Stimulated activated naive CD8-positive, alpha-beta T cell treated with anti-CD3 and anti-CD28 coated beads, Interleukin-15, Interleukin-2, amounts not matched to agents 100 ng/mL and 50 ng/mL, for 24 hours (primary cell): ENCODE results near the gene TPST1.
"Not testable (repeated sequence)": the region's sequence is repeated elsewhere in the genome, so short reads cannot be mapped to it uniquely, and the experiment has no call there.

Experiments used
- H3K27ac Mint-ChIP-seq: one replicate; pipeline ENCODE4 v1.8.0; 2021; ENCODE audit warnings: mild to moderate bottlenecking, mixed read lengths
- H3K27me3 Mint-ChIP-seq: one replicate; pipeline ENCODE4 v1.8.0; 2021; ENCODE audit warnings: mixed read lengths
- H3K36me3 Mint-ChIP-seq: one replicate; pipeline ENCODE4 v1.8.0; 2021; ENCODE audit warnings: low read depth, mixed read lengths
- H3K4me1 Mint-ChIP-seq: one replicate; pipeline ENCODE4 v1.8.0; 2021; ENCODE audit warnings: low read depth, mixed read lengths
- H3K4me3 Mint-ChIP-seq: one replicate; pipeline ENCODE4 v1.8.0; 2021; ENCODE audit warnings: mild to moderate bottlenecking, mixed read lengths
- H3K9me3 Mint-ChIP-seq: one replicate; pipeline ENCODE4 v1.8.0; 2021; ENCODE audit warnings: mixed read lengths

TPST1 gene

GRCh38 chr7:66204822-66205740 is at the start of gene TPST1:
Gene TPST1, plus strand, starts transcription at chr7:66205334. Its CDS starts 35,092 bp downstream, at chr7:66240426.
- H3K4me1 Mint-ChIP-seq, result peaks cover 35% of the 10 kb centered on the region
- H3K9me3 Mint-ChIP-seq, result no peaks in the 10 kb centered on the region
- H3K27ac Mint-ChIP-seq, result peak within 1 kb of the TSS; percentile 84
- no peaks in the 10 kb centered on the region for H3K36me3 Mint-ChIP-seq
- peak within 1 kb of the TSS; percentile 92 for H3K4me3 Mint-ChIP-seq
- H3K27me3 Mint-ChIP-seq, result peaks cover 16% of the 10 kb centered on the region

GRCh38 chr7:66156035-66156434 is 49.1 kb upstream of the TPST1 start:
- not testable (repeated sequence) for H3K4me3 Mint-ChIP-seq, H3K27ac Mint-ChIP-seq, H3K4me1 Mint-ChIP-seq, H3K9me3 Mint-ChIP-seq, H3K27me3 Mint-ChIP-seq
- peaks cover 59% of the 10 kb centered on the region for H3K36me3 Mint-ChIP-seq

GRCh38 chr7:66157060-66157459 is 48.1 kb upstream of the TPST1 start:
- peaks cover 56% of the 10 kb centered on the region for H3K36me3 Mint-ChIP-seq
- H3K27me3 Mint-ChIP-seq, result no peaks in the 10 kb centered on the region
- no peaks in the 10 kb centered on the region for H3K4me1 Mint-ChIP-seq
- H3K4me3 Mint-ChIP-seq, result no peak overlapping the region
- no peak overlapping the region for H3K27ac Mint-ChIP-seq
- H3K9me3 Mint-ChIP-seq, result no peaks in the 10 kb centered on the region

- Mint-ChIP-seq H3K4me3 (no peak overlapping the region), H3K36me3 (peaks cover 17% of the 10 kb centered on the region), H3K27me3 (no peaks in the 10 kb centered on the region), H3K27ac (no peak overlapping the region), H3K4me1 (no peaks in the 10 kb centered on the region), H3K9me3 (no peaks in the 10 kb centered on the region)
Observed at GRCh38 chr7:66162622-66163021, 42.5 kb upstream of the TPST1 start.

- Mint-ChIP-seq H3K4me3 (no peak overlapping the region), H3K36me3 (peaks cover 13% of the 10 kb centered on the region), H3K27me3 (no peaks in the 10 kb centered on the region), H3K9me3 (no peaks in the 10 kb centered on the region), H3K4me1 (no peaks in the 10 kb centered on the region), H3K27ac (no peak overlapping the region)
Observed at GRCh38 chr7:66163186-66163610, 41.9 kb upstream of the TPST1 start.

GRCh38 chr7:66164356-66164755 is 40.8 kb upstream of the TPST1 start:
- Mint-ChIP-seq H3K36me3 (peaks cover 4% of the 10 kb centered on the region), H3K27me3 (no peaks in the 10 kb centered on the region), H3K4me1 (no peaks in the 10 kb centered on the region), H3K4me3 (no peak overlapping the region), H3K9me3 (no peaks in the 10 kb centered on the region), H3K27ac (no peak overlapping the region)

GRCh38 chr7:66167773-66168387 is 37.3 kb upstream of the TPST1 start:
- Mint-ChIP-seq H3K36me3 (no peaks in the 10 kb centered on the region), H3K27ac (no peak overlapping the region), H3K27me3 (no peaks in the 10 kb centered on the region), H3K4me1 (no peaks in the 10 kb centered on the region), H3K9me3 (peaks cover under 1% of the 10 kb centered on the region), H3K4me3 (no peak overlapping the region)

- Mint-ChIP-seq H3K9me3 (peaks cover 4% of the 10 kb centered on the region), H3K4me3 (no peak overlapping the region), H3K4me1 (peaks cover 5% of the 10 kb centered on the region), H3K36me3 (no peaks in the 10 kb centered on the region), H3K27ac (no peak overlapping the region), H3K27me3 (no peaks in the 10 kb centered on the region)
Observed at GRCh38 chr7:66169616-66170015, 35.5 kb upstream of the TPST1 start.

GRCh38 chr7:66170309-66171231 is 34.6 kb upstream of the TPST1 start:
- Mint-ChIP-seq H3K27me3 (no peaks in the 10 kb centered on the region), H3K4me3 (no peak overlapping the region), H3K4me1 (peaks cover 5% of the 10 kb centered on the region), H3K36me3 (no peaks in the 10 kb centered on the region), H3K27ac (no peak overlapping the region), H3K9me3 (peaks cover 4% of the 10 kb centered on the region)

- not testable (repeated sequence) for H3K9me3 Mint-ChIP-seq, H3K4me3 Mint-ChIP-seq, H3K36me3 Mint-ChIP-seq, H3K27ac Mint-ChIP-seq, H3K27me3 Mint-ChIP-seq, H3K4me1 Mint-ChIP-seq
Observed at GRCh38 chr7:66172536-66173401, 32.4 kb upstream of the TPST1 start.

GRCh38 chr7:66173856-66174255 is 31.3 kb upstream of the TPST1 start:
- H3K4me1 Mint-ChIP-seq, result peaks cover 5% of the 10 kb centered on the region
- no peaks in the 10 kb centered on the region for H3K27me3 Mint-ChIP-seq
- no peaks in the 10 kb centered on the region for H3K36me3 Mint-ChIP-seq
- H3K27ac Mint-ChIP-seq, result no peak overlapping the region
- no peak overlapping the region for H3K4me3 Mint-ChIP-seq
- H3K9me3 Mint-ChIP-seq, result peaks cover 4% of the 10 kb centered on the region

- H3K27me3 Mint-ChIP-seq, H3K4me3 Mint-ChIP-seq, H3K4me1 Mint-ChIP-seq, H3K27ac Mint-ChIP-seq, H3K36me3 Mint-ChIP-seq, H3K9me3 Mint-ChIP-seq: not testable (repeated sequence)
Observed at GRCh38 chr7:66175006-66175405, 30.1 kb upstream of the TPST1 start.

GRCh38 chr7:66176914-66177313 is 28.2 kb upstream of the TPST1 start:
- Mint-ChIP-seq H3K27ac (no peak overlapping the region), H3K27me3 (no peaks in the 10 kb centered on the region), H3K9me3 (peaks cover 4% of the 10 kb centered on the region), H3K36me3 (no peaks in the 10 kb centered on the region), H3K4me3 (no peak overlapping the region), H3K4me1 (peaks cover 5% of the 10 kb centered on the region)

GRCh38 chr7:66178258-66178657 is 26.9 kb upstream of the TPST1 start:
- H3K4me3 Mint-ChIP-seq, result no peak overlapping the region
- H3K27me3 Mint-ChIP-seq, result no peaks in the 10 kb centered on the region
- H3K9me3 Mint-ChIP-seq, result peaks cover under 1% of the 10 kb centered on the region
- peaks cover 1% of the 10 kb centered on the region for H3K4me1 Mint-ChIP-seq
- H3K27ac Mint-ChIP-seq, result no peak overlapping the region
- H3K36me3 Mint-ChIP-seq, result no peaks in the 10 kb centered on the region
